IPS-NIHi7 (cell line): ENCODE results near the gene HBS1L.
A peak's percentile ranks its signal among the peaks of the same experiment; 100 is the strongest.

ENCODE experiments used
- DNase-seq: peaks from one replicate; pipeline ENCODE4 v3.0.0; 2012; ENCODE audit warnings: mixed read lengths; ENCODE audit errors: extremely low spot score

HBS1L gene

GRCh38 chr6:135054569-135055498, at the start of gene HBS1L:
Gene HBS1L, minus strand, starts transcription at chr6:135054822. Its CDS starts 131 bp downstream, at chr6:135054691.
- peak; percentile 99 for DNase-seq

- DNase-seq: no peak
These were observed 49.6 kb upstream of the HBS1L start for GRCh38 chr6:135104199-135104598.

- no peak for DNase-seq
These were observed 47.6 kb upstream of the HBS1L start for GRCh38 chr6:135102191-135102590.

- DNase-seq: no peak
These were observed 42.5 kb upstream of the HBS1L start for GRCh38 chr6:135097172-135097571.

- DNase-seq: no peak
These were observed 41.9 kb upstream of the HBS1L start for GRCh38 chr6:135096403-135097130.

- DNase-seq: no peak
These were observed 41.1 kb upstream of the HBS1L start for GRCh38 chr6:135095716-135096115.

GRCh38 chr6:135094403-135094821, 39.8 kb upstream of the HBS1L start:
- DNase-seq: no peak

- no peak for DNase-seq
These were observed 39.0 kb upstream of the HBS1L start for GRCh38 chr6:135093578-135093977.

- DNase-seq: no peak
These were observed 38.1 kb upstream of the HBS1L start for GRCh38 chr6:135092724-135093123.

- no peak for DNase-seq
These were observed 36.2 kb upstream of the HBS1L start for GRCh38 chr6:135090819-135091218.

GRCh38 chr6:135089901-135090300, 35.3 kb upstream of the HBS1L start:
- DNase-seq: no peak

GRCh38 chr6:135088818-135089809, 34.5 kb upstream of the HBS1L start:
- DNase-seq: peak; percentile 31

- no peak for DNase-seq
These were observed 33.7 kb upstream of the HBS1L start for GRCh38 chr6:135088281-135088680.

GRCh38 chr6:135087803-135088202, 33.2 kb upstream of the HBS1L start:
- no peak for DNase-seq

GRCh38 chr6:135087403-135087802, 32.8 kb upstream of the HBS1L start:
- DNase-seq: peak; percentile 28

GRCh38 chr6:135086414-135086764, 31.8 kb upstream of the HBS1L start:
- no peak for DNase-seq

- no peak for DNase-seq
These were observed 31.2 kb upstream of the HBS1L start for GRCh38 chr6:135085700-135086413.

GRCh38 chr6:135084916-135085269, 30.3 kb upstream of the HBS1L start:
- DNase-seq: no peak

- DNase-seq: no peak
These were observed 29.6 kb upstream of the HBS1L start for GRCh38 chr6:135084001-135084915.

- DNase-seq: no peak
These were observed 27.3 kb upstream of the HBS1L start for GRCh38 chr6:135081966-135082365.
